OCI-LY1 (cell line): ENCODE results near the gene FLRT1.

Source experiments
- H2AFZ ChIP-seq: fragments of 200-600 bp; sonication (generic), shearing (Covaris generic); 2 replicates; pipeline ENCODE4 v1.6.0; 2014; ENCODE audit warnings: antibody characterized with exemption, mild to moderate bottlenecking, low read length
- H3F3A ChIP-seq: fragments of 200-600 bp; sonication (generic), shearing (Covaris generic); 2 replicates; pipeline ENCODE4 v1.6.0; 2014; ENCODE audit warnings: mild to moderate bottlenecking, antibody characterized with exemption, low read length, moderate library complexity; ENCODE audit not compliant: insufficient read depth
- H3K27ac ChIP-seq: fragments of 200-600 bp; sonication (generic); 2 replicates; pipeline ENCODE4 v1.5.1; 2014; ENCODE audit warnings: low read length, mixed run types, mild to moderate bottlenecking, low read depth; ENCODE audit not compliant: poor library complexity, severe bottlenecking
- H3K27me3 ChIP-seq: fragments of 200-600 bp; sonication (generic); 2 replicates; pipeline ENCODE4 v1.6.0; 2014; ENCODE audit warnings: antibody characterized with exemption, mild to moderate bottlenecking, low read length, moderate library complexity; ENCODE audit not compliant: insufficient read depth
- H3K36me3 ChIP-seq: fragments of 200-600 bp; sonication (generic); 2 replicates; pipeline ENCODE4 v1.6.1; 2014; ENCODE audit warnings: mild to moderate bottlenecking, antibody characterized with exemption, low read length, moderate library complexity, mixed read lengths; ENCODE audit not compliant: insufficient read depth
- H3K4me1 ChIP-seq: fragments of 200-600 bp; sonication (generic); 2 replicates; pipeline ENCODE4 v1.5.1; 2014; ENCODE audit warnings: mild to moderate bottlenecking, low read length, moderate library complexity; ENCODE audit not compliant: insufficient read depth, severe bottlenecking
- H3K4me2 ChIP-seq: fragments of 200-600 bp; sonication (generic), shearing (Covaris generic); 2 replicates; pipeline ENCODE4 v1.6.1; 2014; ENCODE audit warnings: low read length
- H3K4me3 ChIP-seq: fragments of 200-600 bp; sonication (generic); 2 replicates; pipeline ENCODE4 v1.5.1; 2014; ENCODE audit warnings: low read length, low read depth, mild to moderate bottlenecking, mixed read lengths; ENCODE audit not compliant: poor library complexity, severe bottlenecking
- H3K79me2 ChIP-seq: fragments of 200-600 bp; shearing (Covaris generic); 2 replicates; pipeline ENCODE4 v1.6.1; 2016; ENCODE audit warnings: mixed run types, low read length, mixed read lengths; ENCODE audit not compliant: insufficient read depth
- H3K9ac ChIP-seq: fragments of 200-600 bp; sonication (generic), shearing (Covaris generic); 2 replicates; pipeline ENCODE4 v1.6.1; 2014; ENCODE audit warnings: mild to moderate bottlenecking, low read length, mixed read lengths
- H3K9me2 ChIP-seq: fragments of 200-600 bp; sonication (generic), shearing (Covaris generic); 2 replicates; pipeline ENCODE4 v1.6.1; 2014; ENCODE audit warnings: low read depth, mild to moderate bottlenecking, low read length, mixed read lengths
- H3K9me3 ChIP-seq: fragments of 200-600 bp; shearing (Covaris generic); 2 replicates; pipeline ENCODE4 v1.6.1; 2014; ENCODE audit warnings: low read length, mixed read lengths
- H4K20me1 ChIP-seq: fragments of 200-600 bp; sonication (generic), shearing (Covaris generic); 2 replicates; pipeline ENCODE4 v1.6.0; 2016; ENCODE audit warnings: mild to moderate bottlenecking, low read length; ENCODE audit not compliant: insufficient read depth
- EZH2 ChIP-seq: fragments of 200-600 bp; sonication (generic), shearing (Covaris generic); IDR thresholded peaks from 2 replicates; pipeline ENCODE4 v1.8.0; 2017; ENCODE audit warnings: borderline replicate concordance, mixed run types, mild to moderate bottlenecking, antibody characterized with exemption, low read length, moderate library complexity, mixed read lengths
- TF ChIP-seq, protein P1 (sequence below): fragments of 200-600 bp; sonication (generic), shearing (Covaris generic); IDR thresholded peaks from 2 replicates; pipeline ENCODE4 v1.5.1; 2017; ENCODE audit warnings: mild to moderate bottlenecking, antibody characterized with exemption, low read length, moderate library complexity, mixed read lengths

FLRT1 gene

DNA sequence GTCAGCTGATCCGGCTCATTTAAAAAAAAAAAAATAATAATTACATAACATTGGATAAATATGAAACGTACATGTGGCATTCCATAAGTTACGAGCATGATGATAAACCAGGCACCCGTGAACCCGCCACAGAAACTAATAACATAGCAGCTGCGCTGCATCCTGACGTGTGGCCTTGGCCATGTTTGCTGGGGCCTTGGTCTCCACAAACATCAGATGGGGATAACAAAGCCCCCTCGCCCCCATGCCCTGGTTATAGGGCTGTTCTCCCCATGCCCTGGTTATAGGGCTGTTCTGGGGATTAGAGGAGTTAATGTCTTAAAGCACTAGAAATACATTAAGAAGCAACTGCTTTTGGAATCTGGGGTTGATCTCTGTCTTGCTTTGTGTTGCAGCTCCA lies 36.7 kb downstream of the FLRT1 start:
- H3K27ac ChIP-seq: no peak overlapping the region
- H3K27me3 ChIP-seq: peaks cover 11% of the 10 kb centered on the region; the same call in 1 of the 2 replicates
- no peak for TF ChIP-seq EZH2

DNA sequence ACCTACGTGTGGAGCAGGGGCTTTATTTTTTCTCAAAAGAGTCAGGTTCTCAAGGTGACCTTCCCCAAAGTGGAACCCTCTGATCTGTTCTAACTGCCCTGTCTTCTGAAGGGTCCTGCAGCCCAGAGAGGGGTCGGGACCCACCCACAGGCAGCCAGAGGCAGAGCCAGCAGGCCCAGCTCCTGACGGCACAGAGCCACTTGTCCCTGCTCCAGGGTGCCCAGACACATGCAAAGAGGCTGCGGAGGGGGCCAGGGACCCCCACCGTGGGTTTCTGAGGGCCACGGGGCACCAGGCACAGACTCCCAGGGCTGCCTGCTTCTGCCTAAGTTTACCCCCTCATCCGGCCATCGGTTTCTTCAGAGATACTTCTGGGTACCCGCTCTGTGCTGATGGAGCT lies 37.1 kb downstream of the FLRT1 start:
- no peaks in the 10 kb centered on the region for H3K79me2 ChIP-seq
- TF ChIP-seq, protein P1, sequence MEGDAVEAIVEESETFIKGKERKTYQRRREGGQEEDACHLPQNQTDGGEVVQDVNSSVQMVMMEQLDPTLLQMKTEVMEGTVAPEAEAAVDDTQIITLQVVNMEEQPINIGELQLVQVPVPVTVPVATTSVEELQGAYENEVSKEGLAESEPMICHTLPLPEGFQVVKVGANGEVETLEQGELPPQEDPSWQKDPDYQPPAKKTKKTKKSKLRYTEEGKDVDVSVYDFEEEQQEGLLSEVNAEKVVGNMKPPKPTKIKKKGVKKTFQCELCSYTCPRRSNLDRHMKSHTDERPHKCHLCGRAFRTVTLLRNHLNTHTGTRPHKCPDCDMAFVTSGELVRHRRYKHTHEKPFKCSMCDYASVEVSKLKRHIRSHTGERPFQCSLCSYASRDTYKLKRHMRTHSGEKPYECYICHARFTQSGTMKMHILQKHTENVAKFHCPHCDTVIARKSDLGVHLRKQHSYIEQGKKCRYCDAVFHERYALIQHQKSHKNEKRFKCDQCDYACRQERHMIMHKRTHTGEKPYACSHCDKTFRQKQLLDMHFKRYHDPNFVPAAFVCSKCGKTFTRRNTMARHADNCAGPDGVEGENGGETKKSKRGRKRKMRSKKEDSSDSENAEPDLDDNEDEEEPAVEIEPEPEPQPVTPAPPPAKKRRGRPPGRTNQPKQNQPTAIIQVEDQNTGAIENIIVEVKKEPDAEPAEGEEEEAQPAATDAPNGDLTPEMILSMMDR: no peak
- no peak for TF ChIP-seq EZH2
- no peaks in the 10 kb centered on the region for H3K36me3 ChIP-seq
- H3K4me1 ChIP-seq: no peaks in the 10 kb centered on the region
- H3K9me3 ChIP-seq: no peaks in the 10 kb centered on the region
- no peaks in the 10 kb centered on the region for H3K9me2 ChIP-seq
- no peak overlapping the region for H3K4me2 ChIP-seq
- peaks cover 11% of the 10 kb centered on the region; the same call in 1 of the 2 replicates for H3K27me3 ChIP-seq
- H4K20me1 ChIP-seq: no peaks in the 10 kb centered on the region
- H3F3A ChIP-seq: no peaks in the 10 kb centered on the region
- no peak overlapping the region for H3K4me3 ChIP-seq
- H3K27ac ChIP-seq: no peak overlapping the region
- no peak overlapping the region for H3K9ac ChIP-seq
- no peak overlapping the region for H2AFZ ChIP-seq

More for the DNA sequence above, 36.7 kb downstream of the FLRT1 start:
- Histone ChIP-seq H3K9me2 (no peaks in the 10 kb centered on the region), H3K9me3 (no peaks in the 10 kb centered on the region), H3K4me2 (no peak overlapping the region), H4K20me1 (no peaks in the 10 kb centered on the region), H3K9ac (no peak overlapping the region), H2AFZ (no peak overlapping the region), H3K36me3 (no peaks in the 10 kb centered on the region), H3F3A (no peaks in the 10 kb centered on the region), H3K4me3 (no peak overlapping the region), H3K4me1 (no peaks in the 10 kb centered on the region), H3K79me2 (no peaks in the 10 kb centered on the region)

DNA sequence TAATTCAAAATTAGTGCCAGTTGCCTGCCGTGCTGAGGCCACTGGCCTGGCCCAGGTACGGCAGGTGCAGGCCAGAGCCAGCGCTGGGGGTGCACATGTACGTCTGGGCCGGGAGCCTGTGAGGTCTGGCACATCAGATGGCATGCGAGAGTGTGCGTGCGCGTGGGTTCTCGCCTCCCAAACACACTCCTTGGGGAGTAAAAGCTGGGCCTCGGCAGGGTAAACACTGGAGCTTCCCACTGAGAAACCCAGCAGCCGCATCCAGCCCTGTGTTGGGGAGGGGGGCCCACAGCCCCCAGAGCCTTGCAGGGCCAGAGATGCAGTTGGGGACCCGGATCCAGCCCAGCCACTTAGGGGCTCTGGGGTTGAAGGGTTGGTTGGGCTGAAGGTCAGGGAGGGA lies 37.8 kb downstream of the FLRT1 start:
- TF ChIP-seq, protein P1: no peak
- TF ChIP-seq EZH2: no peak
- no peaks in the 10 kb centered on the region for H3K36me3 ChIP-seq
- H3K9me2 ChIP-seq: no peaks in the 10 kb centered on the region
- no peak overlapping the region for H3K9ac ChIP-seq
- no peak overlapping the region for H3K4me3 ChIP-seq
- no peaks in the 10 kb centered on the region for H3K79me2 ChIP-seq
- no peaks in the 10 kb centered on the region for H3K9me3 ChIP-seq
- no peak overlapping the region for H3K4me2 ChIP-seq
- no peak overlapping the region for H3K27ac ChIP-seq
- peaks cover 11% of the 10 kb centered on the region; the same call in 1 of the 2 replicates for H3K27me3 ChIP-seq
- H3K4me1 ChIP-seq: no peaks in the 10 kb centered on the region
- H3F3A ChIP-seq: no peaks in the 10 kb centered on the region
- H4K20me1 ChIP-seq: no peaks in the 10 kb centered on the region
- no peak overlapping the region for H2AFZ ChIP-seq

DNA sequence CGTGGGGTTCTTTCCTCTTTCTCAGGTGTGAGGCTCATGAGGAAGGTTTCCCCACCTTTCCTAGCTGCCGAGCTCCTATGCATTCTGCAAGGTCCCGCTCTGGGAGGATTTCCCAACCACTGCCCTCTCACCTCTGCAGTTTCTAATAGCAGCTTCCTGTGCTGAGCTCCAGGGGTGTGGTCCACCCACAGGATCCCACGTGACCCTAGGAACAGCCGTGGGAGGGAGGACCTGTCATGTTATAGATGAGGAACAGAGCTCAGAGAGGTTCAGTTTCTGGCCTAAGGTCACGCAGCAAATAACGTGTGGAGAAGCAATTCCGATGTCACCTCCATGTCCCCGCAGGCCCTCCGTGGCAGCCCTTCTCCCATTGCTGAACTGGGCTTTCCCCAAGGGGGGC lies 38.5 kb downstream of the FLRT1 start:
- Histone ChIP-seq H3K9ac (no peak overlapping the region), H3K4me2 (no peak overlapping the region), H3K36me3 (no peaks in the 10 kb centered on the region), H3K27ac (no peak overlapping the region), H3K9me3 (no peaks in the 10 kb centered on the region), H3F3A (no peaks in the 10 kb centered on the region), H3K79me2 (no peaks in the 10 kb centered on the region), H4K20me1 (no peaks in the 10 kb centered on the region), H3K9me2 (no peaks in the 10 kb centered on the region), H3K4me3 (no peak overlapping the region), H2AFZ (no peak overlapping the region), H3K27me3 (peaks cover 11% of the 10 kb centered on the region; the same call in 1 of the 2 replicates), H3K4me1 (no peaks in the 10 kb centered on the region)
- no peak for TF ChIP-seq EZH2
- TF ChIP-seq, protein P1: no peak
